ENCODE data around the gene RNF130. TPM values are rescaled to one million over a fixed set of nuclear protein-coding genes. Genes with fewer than 3 reads are reported as not detected.

The RNF130 gene, protein sequence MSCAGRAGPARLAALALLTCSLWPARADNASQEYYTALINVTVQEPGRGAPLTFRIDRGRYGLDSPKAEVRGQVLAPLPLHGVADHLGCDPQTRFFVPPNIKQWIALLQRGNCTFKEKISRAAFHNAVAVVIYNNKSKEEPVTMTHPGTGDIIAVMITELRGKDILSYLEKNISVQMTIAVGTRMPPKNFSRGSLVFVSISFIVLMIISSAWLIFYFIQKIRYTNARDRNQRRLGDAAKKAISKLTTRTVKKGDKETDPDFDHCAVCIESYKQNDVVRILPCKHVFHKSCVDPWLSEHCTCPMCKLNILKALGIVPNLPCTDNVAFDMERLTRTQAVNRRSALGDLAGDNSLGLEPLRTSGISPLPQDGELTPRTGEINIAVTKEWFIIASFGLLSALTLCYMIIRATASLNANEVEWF
- 10 to 100 TPM; 39.7 to 52.1 TPM for total RNA-seq
- long read RNA-seq, transcript RNF130-201 (8 exons, 1,766 nt): minor isoform, 5 of 129 reads
- long read RNA-seq, transcript RNF130-205 (9 exons, 2,263 nt): major isoform, 111 of 129 reads
- long read RNA-seq, partial matches to known transcripts: 6 of 129 reads
- long read RNA-seq, other reads (novel, unspliced or antisense): 7 of 129 reads

DNA sequence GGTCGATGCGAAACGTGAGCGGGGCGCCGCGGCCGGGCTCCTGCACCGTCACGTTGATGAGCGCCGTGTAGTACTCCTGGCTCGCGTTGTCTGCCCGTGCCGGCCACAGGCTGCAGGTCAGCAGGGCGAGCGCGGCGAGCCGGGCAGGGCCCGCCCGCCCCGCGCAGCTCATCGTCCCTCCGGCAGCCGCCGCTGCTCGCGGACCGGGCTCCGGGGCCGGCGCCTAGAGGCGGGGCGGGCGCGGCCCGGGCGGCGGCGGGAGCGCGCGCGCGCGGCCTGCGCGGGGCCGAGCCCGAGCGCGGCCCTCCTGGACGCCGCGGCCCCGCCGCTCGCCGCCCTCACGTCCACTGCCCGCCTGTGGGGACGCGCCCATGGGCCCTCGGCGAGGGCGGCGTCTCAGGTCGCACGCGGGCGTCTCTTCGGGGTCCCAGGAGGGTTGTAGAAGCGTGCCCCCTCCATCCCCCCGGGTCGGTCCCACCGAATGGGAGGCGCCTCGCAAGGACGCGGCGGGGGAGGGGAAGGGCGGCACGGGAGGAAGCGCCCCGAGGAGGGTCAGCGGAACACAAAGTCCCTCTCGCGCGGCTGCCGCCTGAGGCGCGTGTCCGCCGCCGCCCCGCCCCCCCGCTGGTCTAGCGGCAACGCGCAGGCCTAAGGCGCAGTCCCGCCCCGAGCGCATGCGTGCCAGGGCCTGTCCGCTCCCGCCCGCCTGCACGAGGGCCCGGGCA lies at the start of gene RNF130:
Gene RNF130 (minus strand): TSS at position 229 of the 725 bp plus-strand sequence. CDS start 57 bp downstream, at position 172.
- intact Hi-C loops (cut with DNase I, micrococcal nuclease): loop anchor here in 1 of 2 donors (10.0 kb wide), 1 partner anchor 157 kb away; no protein-coding TSS in a partner anchor
- ATAC-seq (peak; percentile 93), DNase-seq (peak; percentile 91 to 94)

DNA sequence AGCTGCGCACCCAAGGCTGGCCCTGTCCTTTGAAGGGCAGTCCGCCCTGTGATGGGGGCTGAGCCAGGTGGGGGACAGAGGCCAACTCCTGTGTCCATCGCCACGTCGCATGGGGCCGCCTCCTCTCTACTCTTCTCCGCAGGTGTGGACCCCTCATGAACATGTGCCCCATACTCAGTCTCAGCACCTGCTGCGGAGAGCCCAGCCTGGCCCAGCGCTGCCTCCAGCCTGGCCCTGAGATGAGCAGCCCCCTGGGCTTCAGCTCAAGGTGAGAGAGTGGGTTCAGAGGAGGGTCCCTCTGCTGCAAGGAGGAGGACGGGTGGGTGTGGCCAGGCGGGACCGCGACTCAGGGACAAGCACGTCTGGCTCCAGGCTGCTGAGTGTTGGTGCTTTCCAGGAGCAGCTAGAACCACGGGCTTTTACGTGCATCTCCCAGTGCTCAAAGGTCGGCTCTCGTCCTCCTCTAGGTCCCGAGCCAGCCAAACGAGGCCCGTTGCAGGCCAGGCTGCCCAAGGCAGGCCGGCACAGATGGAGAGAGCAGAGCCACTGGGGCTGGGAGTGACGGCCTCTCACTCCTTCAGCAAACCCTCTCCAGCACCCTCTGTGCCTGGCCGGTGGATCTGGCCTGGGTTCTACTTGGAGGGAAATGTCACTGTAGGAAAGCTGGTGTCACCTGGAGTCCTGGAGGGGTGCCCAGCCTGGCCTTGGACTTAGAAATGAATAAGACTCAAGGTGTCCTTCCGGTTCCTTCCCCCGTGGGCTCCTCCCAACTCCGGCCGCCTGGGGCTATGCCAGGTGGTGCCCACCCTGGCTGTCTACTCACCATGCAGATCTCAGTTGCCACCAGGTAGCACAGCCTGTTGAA lies 48.9 kb upstream of the RNF130 start:
- ATAC-seq (no peak), DNase-seq (no peak)
- intact Hi-C loops (cut with DNase I, micrococcal nuclease): no loop called here

DNA sequence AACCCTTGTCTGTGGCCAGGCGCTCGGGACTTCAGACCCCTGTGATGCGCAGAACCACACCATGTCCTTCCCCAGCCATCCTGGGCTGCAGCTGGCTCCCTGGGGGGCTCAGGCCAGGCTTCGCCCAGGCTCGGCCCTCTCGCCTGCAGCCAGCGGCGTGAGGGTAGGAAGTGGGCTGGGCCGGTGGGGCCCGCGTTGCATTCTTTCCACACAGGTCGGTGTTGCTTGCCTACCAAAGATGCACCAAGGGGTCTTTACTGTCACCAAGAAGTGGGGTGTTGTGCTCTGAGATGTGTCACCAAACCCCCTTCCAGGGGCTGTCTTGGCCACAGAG lies 48.3 kb upstream of the RNF130 start:
- DNase-seq (no peak), ATAC-seq (no peak)
- intact Hi-C loops (cut with DNase I, micrococcal nuclease): no loop called here

DNA sequence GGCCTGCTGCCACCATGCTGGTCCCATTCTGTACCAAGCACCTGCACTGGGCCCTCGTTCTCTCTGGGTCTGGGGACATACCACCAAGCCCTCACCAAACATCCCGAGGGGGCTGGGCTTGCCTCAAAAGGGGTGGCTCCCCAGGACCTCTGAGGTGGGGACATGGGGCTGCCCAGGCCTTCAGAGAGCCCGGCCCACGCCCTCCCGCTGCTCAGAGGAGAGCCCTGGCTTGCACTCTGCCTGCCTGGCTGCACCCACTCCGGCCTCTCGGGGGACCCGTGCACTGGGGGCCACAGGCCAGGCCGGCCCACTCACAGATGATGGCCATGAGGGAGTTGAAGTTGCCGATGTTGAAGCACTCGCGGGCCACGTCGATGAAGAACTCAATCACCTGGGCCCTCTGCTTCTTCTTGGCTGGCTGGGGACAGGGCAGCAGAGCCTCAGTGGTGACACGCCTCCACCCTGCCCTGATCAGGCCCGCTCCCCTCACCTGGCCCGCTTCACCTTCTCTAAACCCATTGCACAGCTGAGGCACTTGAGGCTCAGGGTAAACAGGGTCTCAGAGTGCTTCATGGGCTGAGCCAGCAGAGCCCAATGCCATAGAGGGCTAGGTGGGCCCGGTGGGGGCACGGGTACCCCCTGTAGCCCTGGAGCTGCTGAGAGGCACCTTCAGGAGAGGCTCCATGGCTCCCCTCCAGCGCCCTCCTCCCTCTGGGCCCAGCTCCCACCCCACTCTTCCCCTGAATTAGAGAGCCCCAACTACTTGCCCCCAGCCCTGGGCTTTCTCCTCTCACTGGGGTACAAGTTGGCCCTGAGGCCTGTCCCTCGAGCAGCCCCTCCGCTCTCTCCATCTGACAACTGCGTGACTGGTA lies 47.7 kb upstream of the RNF130 start:
- ATAC-seq: no peak
- peak in 1 of 2 donors; percentile 18 for DNase-seq

DNA sequence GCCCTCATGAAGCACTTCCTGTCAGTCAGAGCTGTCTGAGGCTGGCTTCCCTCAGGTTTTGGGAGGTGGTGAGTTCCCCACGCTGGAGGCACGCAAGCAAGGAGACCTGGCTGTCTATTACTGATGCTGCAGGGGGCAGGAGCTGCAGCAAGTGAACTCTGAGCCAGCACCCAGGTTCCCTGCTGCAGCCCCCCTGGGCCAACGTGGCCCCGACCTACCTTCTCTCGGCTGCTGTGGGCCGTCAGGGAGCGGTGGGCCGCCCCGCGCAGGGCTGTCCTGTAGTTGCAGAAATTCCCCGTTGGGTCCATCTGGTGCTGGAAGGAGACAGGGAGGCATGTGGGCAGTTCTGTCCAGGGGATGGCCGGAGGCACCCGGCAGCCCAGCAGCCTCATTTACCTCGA lies 46.8 kb upstream of the RNF130 start:
- DNase-seq (peak in 1 of 2 donors; percentile 15), ATAC-seq (no peak)
- intact Hi-C loops (cut with DNase I, micrococcal nuclease): no loop called here

More for the DNA sequence above, 47.7 kb upstream of the RNF130 start:
- intact Hi-C loops (cut with DNase I, micrococcal nuclease): no loop called here

DNA sequence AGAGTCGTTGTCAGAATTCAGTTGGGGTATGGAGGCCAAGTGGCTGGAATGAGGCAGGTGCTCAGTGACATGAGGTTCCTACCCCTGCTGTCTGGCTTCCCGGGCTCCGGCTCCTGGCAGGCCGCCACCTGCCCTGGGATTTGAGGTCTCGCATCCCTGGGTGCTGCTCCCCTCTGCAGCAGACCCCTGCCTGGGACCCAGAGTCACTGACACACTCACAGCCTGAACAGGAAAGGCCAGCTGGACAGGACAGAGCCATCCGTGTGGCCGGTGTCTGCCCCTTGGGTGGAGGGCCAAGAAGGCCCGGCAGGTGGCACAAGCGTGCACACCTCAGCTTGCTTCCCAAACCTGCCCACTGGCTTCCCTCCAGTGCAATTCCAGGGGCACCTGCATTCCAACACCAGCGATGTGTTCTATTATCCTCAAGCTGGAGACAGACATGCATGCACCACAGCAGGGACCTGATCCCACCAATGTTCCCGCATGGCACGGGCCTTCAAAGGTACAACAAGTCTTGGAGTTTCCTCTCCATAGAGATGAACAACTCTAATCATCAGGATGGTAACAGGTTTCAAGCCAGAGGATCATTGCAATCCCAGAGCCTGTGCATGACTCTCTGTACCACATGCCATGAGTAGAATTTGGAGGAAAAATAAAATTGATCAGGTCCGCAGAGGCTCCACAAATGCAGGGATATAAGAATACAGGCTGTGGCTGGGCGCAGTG lies 45.6 kb upstream of the RNF130 start:
- peak; percentile 18 to 24 for DNase-seq
- intact Hi-C loops (cut with DNase I, micrococcal nuclease): no loop called here
- ATAC-seq: peak; percentile 57

DNA sequence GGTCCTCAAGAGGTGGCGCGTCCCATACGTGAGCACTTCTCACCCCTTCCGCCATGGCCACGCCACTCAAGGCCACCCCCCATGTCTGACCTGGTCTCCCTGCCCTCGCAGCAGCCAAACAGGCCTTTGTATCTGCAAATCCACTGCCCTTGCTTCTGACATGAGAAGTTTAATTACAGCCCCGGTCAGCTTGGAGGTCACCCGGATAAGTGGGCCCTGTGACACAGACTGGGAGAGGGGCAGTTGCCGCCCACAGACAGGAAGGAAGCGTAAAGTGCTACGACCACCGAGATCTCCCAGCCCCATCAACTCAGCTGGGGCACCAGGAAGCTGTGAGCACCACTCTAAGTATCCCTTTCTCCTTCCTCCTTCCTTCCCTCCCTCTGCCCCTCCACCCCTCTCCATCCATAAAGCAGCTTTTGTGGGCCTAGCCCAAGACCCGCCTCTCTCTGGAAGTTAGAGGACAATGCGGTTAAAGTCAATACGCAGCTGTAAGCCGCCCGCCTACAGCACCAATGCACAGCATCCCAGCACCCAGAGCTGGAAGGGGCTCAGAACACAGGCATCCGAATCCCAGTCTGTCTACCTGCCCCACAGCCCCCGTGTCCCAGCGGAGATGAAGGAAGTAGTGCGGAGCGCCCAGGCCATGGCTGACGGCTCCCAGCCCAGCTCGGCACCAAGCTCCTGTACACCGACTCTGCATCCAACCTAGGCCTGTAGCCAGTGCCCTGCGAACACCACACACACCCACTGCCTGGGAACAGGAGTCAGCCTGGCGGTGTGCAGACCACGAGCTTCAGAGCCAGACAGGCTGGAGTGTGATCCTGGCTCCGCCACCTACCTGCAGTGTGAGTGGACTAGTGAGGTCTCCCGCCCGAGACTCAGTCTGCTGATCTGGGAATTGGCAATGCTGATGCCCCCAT lies 44.8 kb upstream of the RNF130 start:
- ATAC-seq: no peak
- intact Hi-C loops (cut with DNase I, micrococcal nuclease): no loop called here
- peak; percentile 2 to 11 for DNase-seq

DNA sequence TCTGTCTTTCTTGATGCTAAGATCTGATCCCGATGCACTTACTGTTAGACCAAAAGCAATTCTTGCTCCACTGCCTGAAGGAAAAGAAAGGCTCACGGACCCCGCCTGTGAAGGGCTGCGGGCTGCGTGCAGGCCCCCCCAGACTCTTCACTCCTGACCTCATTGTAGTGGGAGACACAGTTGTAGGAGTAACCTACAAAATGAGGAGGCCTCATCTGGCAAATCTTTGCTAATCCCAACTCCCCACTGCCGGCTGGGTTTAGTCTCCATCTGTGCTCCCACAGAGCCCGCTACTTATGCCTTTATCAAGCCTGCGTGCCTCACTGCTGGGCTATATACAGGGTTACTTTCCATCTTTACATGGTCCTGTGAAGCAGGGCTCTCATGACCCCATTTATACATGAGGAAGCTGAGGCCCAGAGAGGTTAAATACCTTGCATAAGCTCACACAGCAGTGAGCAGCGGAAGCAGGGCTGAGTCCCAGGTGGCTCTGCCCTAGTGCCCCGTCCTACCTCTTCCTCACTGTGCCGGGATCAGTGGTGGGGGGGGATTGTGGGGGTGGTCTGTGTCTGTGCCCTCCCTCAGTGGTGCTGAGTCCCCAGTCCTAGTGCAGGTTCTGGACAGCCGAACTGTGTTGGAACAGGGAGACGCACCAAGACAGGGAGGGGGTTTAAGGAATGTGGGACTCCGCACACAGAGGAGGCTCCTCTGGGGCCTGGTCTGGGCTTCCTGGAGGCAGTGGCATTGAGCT lies 43.9 kb upstream of the RNF130 start:
- intact Hi-C loops (cut with DNase I, micrococcal nuclease): no loop called here
- peak; percentile 0 to 16 for DNase-seq

DNA sequence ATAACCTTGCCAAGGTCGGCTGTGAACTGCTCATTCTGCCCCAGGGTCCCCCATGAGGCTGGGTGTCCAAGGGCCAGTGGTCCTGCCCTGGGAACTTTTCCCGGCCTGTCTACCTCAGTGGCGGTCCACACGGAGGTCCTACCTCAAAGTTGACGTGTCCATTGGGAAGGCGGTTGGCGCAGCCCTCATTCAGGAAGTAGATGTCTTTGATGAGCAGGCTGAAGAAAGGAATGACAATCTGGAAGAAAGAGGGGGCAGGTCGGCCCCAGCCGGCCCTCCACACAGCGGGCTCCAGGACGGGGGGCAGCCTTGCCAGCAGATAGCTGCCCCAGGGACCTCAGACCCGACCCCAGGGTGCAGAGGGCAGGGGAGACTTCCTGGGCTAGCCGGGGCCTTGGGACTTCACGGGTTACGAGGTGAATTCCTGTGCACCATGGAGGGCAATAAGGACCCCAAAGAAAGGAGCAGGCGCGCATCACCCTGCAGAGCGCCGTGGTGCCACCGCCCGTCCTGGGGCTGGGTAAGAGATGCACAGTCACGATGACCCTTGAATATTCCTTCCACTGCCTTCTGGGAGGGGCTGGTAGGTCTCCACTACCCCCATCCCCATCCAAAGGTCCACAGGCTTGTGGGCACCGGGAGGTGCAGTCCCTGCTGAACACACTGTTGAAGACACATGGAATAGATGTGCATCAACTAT lies 42.9 kb upstream of the RNF130 start:
- intact Hi-C loops (cut with DNase I, micrococcal nuclease): no loop called here
- DNase-seq (peak; percentile 1 to 20), ATAC-seq (no peak)

More for the DNA sequence above, 43.9 kb upstream of the RNF130 start:
- no peak for ATAC-seq

DNA sequence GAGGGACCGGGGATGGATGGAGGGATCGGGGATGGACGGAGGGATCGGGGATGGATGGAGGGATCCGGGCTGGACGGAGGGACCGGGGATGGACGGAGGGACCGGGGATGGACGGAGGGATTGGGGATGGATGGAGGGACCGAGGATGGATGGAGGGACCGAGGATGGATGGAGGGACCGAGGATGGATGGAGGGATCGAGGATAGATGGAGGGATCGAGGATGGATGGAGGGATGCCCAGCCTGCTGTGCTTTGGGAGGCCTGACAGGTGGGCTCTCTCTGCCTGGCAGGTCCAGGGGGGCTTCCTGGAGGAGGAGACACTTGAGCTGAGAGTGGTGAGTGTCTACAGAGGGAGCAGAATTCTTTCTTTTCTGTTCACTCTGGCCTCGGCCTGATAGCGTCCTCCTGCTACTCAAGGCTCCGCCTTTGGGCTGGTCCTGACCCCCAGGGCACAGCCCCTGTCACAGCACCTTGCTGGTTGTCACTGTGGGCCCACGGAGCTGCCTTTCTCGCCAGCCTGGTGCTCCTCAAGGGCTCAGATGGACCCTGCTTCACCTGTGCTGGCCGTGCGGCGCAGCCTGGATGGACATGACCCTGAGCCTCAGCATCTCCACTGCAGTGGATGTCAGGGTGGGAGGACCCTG lies 42.2 kb upstream of the RNF130 start:
- DNase-seq (peak in 1 of 2 donors; percentile 15), ATAC-seq (no peak)
- intact Hi-C loops (cut with DNase I, micrococcal nuclease): no loop called here

DNA sequence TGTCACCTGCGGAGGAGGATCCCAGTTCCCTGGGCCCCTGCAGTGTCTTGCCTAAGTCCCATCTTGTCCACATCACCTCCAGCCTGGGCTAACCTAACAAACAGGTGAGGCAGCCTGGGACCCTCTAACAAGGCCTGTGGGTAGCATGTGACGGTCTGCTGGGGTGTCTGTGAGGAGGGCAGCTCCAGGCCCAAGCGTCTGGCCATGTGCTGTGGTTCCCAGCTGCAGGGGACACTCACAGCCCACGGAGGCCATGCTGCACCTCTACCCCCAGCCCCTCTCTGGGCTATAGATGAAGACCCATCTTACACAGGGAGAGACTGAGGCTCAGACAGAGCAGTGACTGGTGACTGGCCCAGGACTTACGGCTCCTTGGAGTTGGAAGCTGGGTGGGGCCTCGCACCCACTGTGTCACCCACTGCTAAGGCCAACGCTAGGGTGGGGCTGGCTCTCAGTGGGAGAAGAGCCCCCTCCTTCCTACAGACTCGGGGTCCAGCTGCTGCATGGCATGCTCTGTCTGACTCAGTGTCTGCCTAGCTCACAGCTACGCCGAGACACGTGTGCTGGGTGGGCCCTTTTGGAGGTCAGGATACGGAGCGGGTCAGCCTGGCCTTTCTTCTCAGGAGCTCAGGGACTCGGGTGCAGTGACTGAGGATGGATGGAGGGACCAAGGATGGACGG lies 40.8 kb upstream of the RNF130 start:
- ATAC-seq (no peak), DNase-seq (no peak)
- intact Hi-C loops (cut with DNase I, micrococcal nuclease): no loop called here

DNA sequence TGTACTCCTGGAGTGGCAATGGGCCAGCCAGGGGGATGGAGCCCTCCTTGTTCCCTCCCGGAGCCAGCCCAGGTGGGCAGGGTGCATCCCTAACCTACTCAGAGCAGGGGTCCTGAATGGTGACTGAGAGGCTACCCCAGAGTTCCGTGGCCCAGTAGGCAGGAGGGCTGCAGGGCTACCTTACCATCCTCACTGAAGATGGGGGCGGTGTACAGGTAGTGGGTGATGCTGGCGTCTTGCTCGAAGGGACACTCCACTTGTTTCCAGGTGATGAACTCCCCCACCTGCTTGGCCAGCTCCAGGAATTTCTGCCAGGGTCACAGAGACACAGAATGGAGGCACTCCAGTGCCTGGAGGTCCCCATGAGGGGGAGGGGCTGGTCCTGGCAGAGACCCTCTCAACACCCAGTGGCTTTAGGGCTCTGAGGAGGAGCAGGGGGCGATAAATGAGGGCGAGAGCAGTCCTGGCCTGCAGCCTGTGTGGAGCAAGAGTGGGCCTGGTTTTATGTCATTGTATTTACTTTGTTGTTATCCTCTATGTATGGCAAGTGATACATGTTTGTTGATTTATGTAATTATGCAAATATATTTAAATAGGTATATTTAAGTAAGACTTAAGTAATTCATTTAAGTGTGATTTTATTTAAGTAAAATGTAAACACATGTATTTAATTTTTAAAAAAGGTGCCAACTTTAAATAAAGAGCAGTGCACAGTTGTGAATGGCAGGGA lies 39.9 kb upstream of the RNF130 start:
- ATAC-seq (no peak), DNase-seq (peak in 1 of 2 donors; percentile 17)
- intact Hi-C loops (cut with DNase I, micrococcal nuclease): no loop called here

DNA sequence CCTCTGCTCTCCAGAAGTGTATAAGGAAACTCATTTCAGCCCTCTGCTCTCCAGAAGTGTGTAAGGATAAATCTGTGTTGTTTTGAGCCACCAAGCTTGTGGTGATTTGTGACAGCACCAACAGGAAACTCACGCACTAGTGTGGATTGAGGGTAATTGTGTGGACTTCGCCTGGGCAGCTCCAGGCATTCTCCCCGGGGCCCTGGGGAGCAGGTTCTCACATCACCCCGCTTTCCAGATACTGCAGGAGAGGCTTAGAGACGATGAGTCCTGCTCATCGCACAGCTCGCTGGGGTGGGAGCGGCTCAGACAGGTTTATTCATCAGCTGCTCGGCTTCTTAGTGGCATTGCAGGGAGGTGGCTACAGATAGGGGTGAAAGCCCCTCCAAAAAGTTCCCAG lies 38.4 kb upstream of the RNF130 start:
- intact Hi-C loops (cut with DNase I, micrococcal nuclease): no loop called here
- ATAC-seq (no peak), DNase-seq (no peak)
